Transverse colon (tissue), 4 donors: ENCODE data around the gene CTSD.

ENCODE experiments used
- POLR2A ChIP-seq: fragments of 450-650 bp; IDR thresholded peaks from one replicate; pipeline ENCODE4 v1.6.1; 2016; ENCODE audit warnings: antibody characterized with exemption, mild to moderate bottlenecking, moderate library complexity
- POLR2AphosphoS5 ChIP-seq, 3 donors: sonication (generic); formaldehyde crosslinking; IDR thresholded peaks; one replicate each; pipeline ENCODE4 v1.6.1; 2016; ENCODE audit warnings: antibody characterized with exemption in 3 of 3
- TF ChIP-seq, protein P1 (sequence below), 5 experiments: fragments of 200-600 bp in 3 of 5; fragments of 450-650 bp in 2 of 5; sonication (generic) in 3 of 5; IDR thresholded peaks; 1 replicate in 2 of 5; 2 replicates in 3 of 5; pipeline ENCODE4 v1.5.1; 2016 to 2017; ENCODE audit warnings: antibody characterized with exemption in 5 of 5, inconsistent platforms in 3 of 5, mild to moderate bottlenecking in 2 of 5, moderate library complexity in 1 of 5

DNA sequence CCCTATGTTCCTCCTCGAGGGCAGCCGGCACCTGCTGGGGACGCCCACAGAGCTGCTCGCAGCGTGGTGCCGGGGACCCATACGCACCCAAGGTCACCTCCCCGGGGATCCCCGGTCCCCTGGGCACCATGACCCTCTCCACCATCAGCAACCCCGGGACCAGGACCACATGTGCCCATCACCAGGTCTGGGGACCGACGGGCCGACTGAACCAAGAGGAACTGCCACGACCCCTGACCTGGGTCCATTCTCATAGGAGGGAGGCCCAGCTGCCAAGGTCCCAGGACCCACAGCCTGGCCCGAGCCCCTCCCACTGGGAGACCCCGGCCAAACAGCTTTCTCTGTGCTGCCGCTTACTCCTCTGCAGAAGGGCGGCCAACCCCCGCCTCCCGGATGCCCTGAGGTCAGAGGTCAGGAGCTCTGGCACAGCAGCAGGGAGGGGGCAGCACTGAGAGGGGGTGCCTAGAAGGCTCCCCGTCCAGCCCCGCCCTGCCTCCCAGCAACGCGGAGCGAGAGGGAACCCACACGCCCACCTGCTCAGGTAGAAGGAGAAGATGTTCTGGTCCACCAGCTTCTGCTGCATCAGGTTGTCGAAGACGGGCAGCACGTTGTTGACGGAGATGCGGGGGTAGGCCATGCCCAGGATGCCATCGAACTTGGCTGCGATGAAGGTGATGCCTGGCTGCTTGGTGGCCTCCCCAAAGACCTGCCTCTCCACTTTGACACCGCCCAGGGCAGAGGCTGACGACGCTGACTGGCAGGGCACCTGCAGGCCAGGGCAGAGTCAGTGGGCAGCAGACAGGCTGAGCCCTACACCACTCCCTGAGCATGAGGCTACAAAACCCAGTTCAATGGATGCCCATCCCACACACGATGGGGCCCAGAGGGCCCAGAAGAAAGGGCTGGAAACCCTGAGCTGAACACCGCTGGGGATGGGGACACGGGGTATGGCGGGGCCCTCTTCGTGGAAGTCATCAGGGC is 6.6 kb downstream of the CTSD start:
- TF ChIP-seq, protein P1, sequence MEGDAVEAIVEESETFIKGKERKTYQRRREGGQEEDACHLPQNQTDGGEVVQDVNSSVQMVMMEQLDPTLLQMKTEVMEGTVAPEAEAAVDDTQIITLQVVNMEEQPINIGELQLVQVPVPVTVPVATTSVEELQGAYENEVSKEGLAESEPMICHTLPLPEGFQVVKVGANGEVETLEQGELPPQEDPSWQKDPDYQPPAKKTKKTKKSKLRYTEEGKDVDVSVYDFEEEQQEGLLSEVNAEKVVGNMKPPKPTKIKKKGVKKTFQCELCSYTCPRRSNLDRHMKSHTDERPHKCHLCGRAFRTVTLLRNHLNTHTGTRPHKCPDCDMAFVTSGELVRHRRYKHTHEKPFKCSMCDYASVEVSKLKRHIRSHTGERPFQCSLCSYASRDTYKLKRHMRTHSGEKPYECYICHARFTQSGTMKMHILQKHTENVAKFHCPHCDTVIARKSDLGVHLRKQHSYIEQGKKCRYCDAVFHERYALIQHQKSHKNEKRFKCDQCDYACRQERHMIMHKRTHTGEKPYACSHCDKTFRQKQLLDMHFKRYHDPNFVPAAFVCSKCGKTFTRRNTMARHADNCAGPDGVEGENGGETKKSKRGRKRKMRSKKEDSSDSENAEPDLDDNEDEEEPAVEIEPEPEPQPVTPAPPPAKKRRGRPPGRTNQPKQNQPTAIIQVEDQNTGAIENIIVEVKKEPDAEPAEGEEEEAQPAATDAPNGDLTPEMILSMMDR (IDR thresholded peaks at IDR 0.05), result no peak
- TF ChIP-seq POLR2A (peak; percentile 0), POLR2AphosphoS5 (IDR thresholded peaks at IDR 0.05) (no peak)
